C4-2B (cell line): ENCODE measurements around the gene FMO5.

Source experiments
- ZFX ChIP-seq: fragments of 450-650 bp; IDR thresholded peaks from 2 replicates; pipeline ENCODE4 v1.6.1; 2017
- TF ChIP-seq, protein P1 (sequence below): fragments of 450-650 bp; conservative IDR thresholded peaks from 2 replicates; pipeline ENCODE4 v1.5.1; 2017; ENCODE audit warnings: mild to moderate bottlenecking

DNA sequence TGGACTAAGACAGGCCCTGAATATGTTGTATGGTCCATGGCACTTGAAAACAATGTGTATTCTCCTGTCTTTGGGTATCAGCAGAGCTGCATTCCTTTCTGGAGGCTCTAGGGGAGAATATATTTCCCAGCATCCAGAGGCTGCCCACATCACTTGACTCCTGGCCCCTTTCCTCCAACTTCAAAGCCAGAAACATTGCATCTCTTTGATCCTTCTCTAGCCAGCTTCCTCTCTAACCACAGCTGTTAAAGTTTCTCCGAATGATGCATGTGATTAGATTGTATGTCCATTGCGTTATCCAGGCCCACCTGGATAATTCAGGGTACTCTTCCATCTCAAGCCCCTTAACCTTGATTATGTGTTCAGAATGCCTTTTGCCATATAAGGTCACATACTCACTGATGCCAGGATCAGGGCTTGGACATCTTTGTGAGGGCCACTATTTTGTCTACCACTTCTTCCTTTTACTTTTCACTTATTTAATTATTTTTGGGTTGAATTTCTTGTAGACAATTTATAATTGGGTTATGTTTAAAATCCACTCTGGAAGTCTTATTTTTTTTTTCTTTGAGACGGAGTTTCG lies 22.6 kb upstream of the FMO5 start:
- TF ChIP-seq, protein P1, sequence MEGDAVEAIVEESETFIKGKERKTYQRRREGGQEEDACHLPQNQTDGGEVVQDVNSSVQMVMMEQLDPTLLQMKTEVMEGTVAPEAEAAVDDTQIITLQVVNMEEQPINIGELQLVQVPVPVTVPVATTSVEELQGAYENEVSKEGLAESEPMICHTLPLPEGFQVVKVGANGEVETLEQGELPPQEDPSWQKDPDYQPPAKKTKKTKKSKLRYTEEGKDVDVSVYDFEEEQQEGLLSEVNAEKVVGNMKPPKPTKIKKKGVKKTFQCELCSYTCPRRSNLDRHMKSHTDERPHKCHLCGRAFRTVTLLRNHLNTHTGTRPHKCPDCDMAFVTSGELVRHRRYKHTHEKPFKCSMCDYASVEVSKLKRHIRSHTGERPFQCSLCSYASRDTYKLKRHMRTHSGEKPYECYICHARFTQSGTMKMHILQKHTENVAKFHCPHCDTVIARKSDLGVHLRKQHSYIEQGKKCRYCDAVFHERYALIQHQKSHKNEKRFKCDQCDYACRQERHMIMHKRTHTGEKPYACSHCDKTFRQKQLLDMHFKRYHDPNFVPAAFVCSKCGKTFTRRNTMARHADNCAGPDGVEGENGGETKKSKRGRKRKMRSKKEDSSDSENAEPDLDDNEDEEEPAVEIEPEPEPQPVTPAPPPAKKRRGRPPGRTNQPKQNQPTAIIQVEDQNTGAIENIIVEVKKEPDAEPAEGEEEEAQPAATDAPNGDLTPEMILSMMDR = no peak
- TF ChIP-seq ZFX = no peak
